Peyer's patch (tissue), 4 donors: ENCODE results near the gene COQ10A.

Experiments used
- CTCF ChIP-seq, 6 experiments: fragments of 450-650 bp in 4 of 6; fragments of 200-600 bp in 2 of 6; sonication (generic) in 1 of 6; IDR thresholded peaks; one replicate each; pipeline ENCODE4 v1.5.1; 2017 to 2019; ENCODE audit warnings: antibody characterized with exemption in 6 of 6, mild to moderate bottlenecking in 3 of 6, moderate library complexity in 1 of 6
- POLR2A ChIP-seq, 2 donors: fragments of 450-650 bp; IDR thresholded peaks; one replicate each; pipeline ENCODE4 v1.5.1; 2017; ENCODE audit warnings: antibody characterized with exemption in 2 of 2, mild to moderate bottlenecking in 2 of 2, moderate library complexity in 2 of 2

GRCh38 chr12:56236985-56237384, 29.8 kb upstream of the COQ10A start:
- TF ChIP-seq POLR2A (IDR thresholded peaks at IDR 0.05) = no peak
- no peak for TF ChIP-seq CTCF (IDR thresholded peaks at IDR 0.05)
